Type B pancreatic cell (in vitro differentiated cells): ENCODE results near the gene ZKSCAN4. TPM values are rescaled to one million over a fixed set of nuclear protein-coding genes. Genes with fewer than 3 reads are reported as not detected.

Experiments
- DNase-seq: peaks from one replicate; pipeline ENCODE4 v3.0.0; 2021; ENCODE audit warnings: mixed read lengths; ENCODE audit not compliant: unreplicated experiment; ENCODE audit errors: extremely low spot score
- H3K27ac Mint-ChIP-seq: 2 replicates; pipeline ENCODE4 v1.8.0; 2021; ENCODE audit warnings: mild to moderate bottlenecking, mixed read lengths
- H3K27me3 Mint-ChIP-seq: 2 replicates; pipeline ENCODE4 v1.8.0; 2021; ENCODE audit warnings: mixed read lengths
- H3K36me3 Mint-ChIP-seq: 2 replicates; pipeline ENCODE4 v1.8.0; 2021; ENCODE audit warnings: mixed read lengths
- H3K4me1 Mint-ChIP-seq: one replicate; pipeline ENCODE4 v1.8.0; 2021; ENCODE audit warnings: mixed read lengths; ENCODE audit not compliant: unreplicated experiment
- H3K4me3 Mint-ChIP-seq: 2 replicates; pipeline ENCODE4 v1.8.0; 2021; ENCODE audit warnings: mild to moderate bottlenecking, mixed read lengths
- H3K9me3 Mint-ChIP-seq: 2 replicates; pipeline ENCODE4 v1.8.0; 2021; ENCODE audit warnings: mixed read lengths
- CTCF ChIP-seq: fragments of 200-600 bp; sonication (generic); conservative IDR thresholded peaks from 2 replicates; pipeline ENCODE4 v1.5.0; 2021; ENCODE audit warnings: antibody characterized with exemption, mild to moderate bottlenecking
- total RNA-seq: library from RNA; stranded (reverse); gene quantifications from 2 replicates; pipeline ENCODE4 v1.2.1, GENCODE V29; 2021; ENCODE audit warnings: low replicate concordance

Gene ZKSCAN4
- total RNA-seq, 1 donor from 2014 or later, result 7.8 TPM

- Mint-ChIP-seq H3K9me3 (no peaks in the 10 kb centered on the region), H3K27me3 (no peaks in the 10 kb centered on the region), H3K36me3 (peaks cover 20% of the 10 kb centered on the region), H3K27ac (no peak overlapping the region), H3K4me3 (no peak overlapping the region), H3K4me1 (peaks cover 14% of the 10 kb centered on the region)
- no peak for DNase-seq
- no peak for TF ChIP-seq CTCF
Observed at GRCh38 chr6:28248916-28249315, 3.2 kb downstream of the ZKSCAN4 start.

GRCh38 chr6:28245206-28245941 lies 6.7 kb downstream of the ZKSCAN4 start:
- DNase-seq, result no peak
- Mint-ChIP-seq H3K36me3 (peaks cover 24% of the 10 kb centered on the region), H3K27ac (no peak overlapping the region), H3K4me3 (no peak overlapping the region), H3K4me1 (no peaks in the 10 kb centered on the region), H3K27me3 (no peaks in the 10 kb centered on the region), H3K9me3 (no peaks in the 10 kb centered on the region)
- no peak for TF ChIP-seq CTCF

GRCh38 chr6:28243946-28244345 lies 8.1 kb downstream of the ZKSCAN4 start:
- no peaks in the 10 kb centered on the region for H3K27me3 Mint-ChIP-seq
- H3K9me3 Mint-ChIP-seq, result no peaks in the 10 kb centered on the region
- TF ChIP-seq CTCF, result no peak
- DNase-seq, result no peak
- no peak overlapping the region for H3K27ac Mint-ChIP-seq
- no peaks in the 10 kb centered on the region for H3K4me1 Mint-ChIP-seq
- peaks cover 24% of the 10 kb centered on the region for H3K36me3 Mint-ChIP-seq
- H3K4me3 Mint-ChIP-seq, result no peak overlapping the region

- no peaks in the 10 kb centered on the region for H3K27me3 Mint-ChIP-seq
- no peaks in the 10 kb centered on the region for H3K4me1 Mint-ChIP-seq
- H3K36me3 Mint-ChIP-seq, result peaks cover 33% of the 10 kb centered on the region
- no peak overlapping the region for H3K27ac Mint-ChIP-seq
- no peaks in the 10 kb centered on the region for H3K9me3 Mint-ChIP-seq
- no peak for DNase-seq
- H3K4me3 Mint-ChIP-seq, result no peak overlapping the region
- no peak for TF ChIP-seq CTCF
Observed at GRCh38 chr6:28240471-28240870, 11.6 kb downstream of the ZKSCAN4 start.

GRCh38 chr6:28239636-28240035 lies 12.4 kb downstream of the ZKSCAN4 start:
- Mint-ChIP-seq H3K27ac (no peak overlapping the region), H3K36me3 (peaks cover 33% of the 10 kb centered on the region), H3K4me1 (no peaks in the 10 kb centered on the region), H3K27me3 (no peaks in the 10 kb centered on the region), H3K4me3 (no peak overlapping the region), H3K9me3 (no peaks in the 10 kb centered on the region)
- TF ChIP-seq CTCF, result no peak
- no peak for DNase-seq
